Measurements from ENCODE around the gene NTM. TPM values are rescaled to one million over a fixed set of nuclear protein-coding genes. Genes with fewer than 3 reads are reported as not detected.

The NTM gene
- total and polyA plus RNA-seq, 2 of the 8 experiments (the other 6 are each of a cell fraction or from before 2014, with no cell fraction given), result 13.4 to 20.0 TPM

DNA sequence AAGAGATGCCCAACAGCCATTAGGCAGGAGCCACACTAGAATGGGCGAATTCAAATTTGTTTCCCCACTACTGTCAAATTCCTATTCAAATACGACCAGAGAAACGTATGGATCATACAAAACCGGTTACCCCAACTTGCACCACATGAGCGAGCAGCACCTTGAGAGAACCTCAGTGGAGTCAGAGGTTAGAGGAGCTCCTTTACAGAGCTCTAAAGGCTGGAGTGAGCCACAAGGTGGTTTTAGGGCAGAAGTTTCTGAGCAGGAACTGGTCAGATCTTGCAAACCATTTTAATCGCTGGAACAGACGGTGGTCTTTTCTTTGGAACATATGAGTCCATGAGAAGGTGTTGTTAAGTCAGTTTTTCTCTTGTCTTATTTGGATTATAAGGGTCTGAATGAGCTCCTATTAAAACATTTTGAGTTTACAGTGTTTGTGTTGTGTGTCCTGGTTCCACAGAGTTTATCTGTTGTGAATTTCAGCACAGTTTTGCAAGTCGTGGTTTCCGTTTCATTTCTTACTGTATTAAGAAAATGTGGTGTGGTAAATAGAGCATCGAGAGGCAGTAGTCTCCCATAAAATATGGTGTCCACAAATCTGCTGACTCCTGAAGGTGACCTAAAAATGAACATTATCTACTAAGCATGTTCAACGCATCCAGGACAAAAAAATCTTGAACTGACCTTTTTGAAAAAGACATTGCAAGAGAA, 471.7 kb downstream of the NTM start (continued):
- TF ChIP-seq, protein P1, sequence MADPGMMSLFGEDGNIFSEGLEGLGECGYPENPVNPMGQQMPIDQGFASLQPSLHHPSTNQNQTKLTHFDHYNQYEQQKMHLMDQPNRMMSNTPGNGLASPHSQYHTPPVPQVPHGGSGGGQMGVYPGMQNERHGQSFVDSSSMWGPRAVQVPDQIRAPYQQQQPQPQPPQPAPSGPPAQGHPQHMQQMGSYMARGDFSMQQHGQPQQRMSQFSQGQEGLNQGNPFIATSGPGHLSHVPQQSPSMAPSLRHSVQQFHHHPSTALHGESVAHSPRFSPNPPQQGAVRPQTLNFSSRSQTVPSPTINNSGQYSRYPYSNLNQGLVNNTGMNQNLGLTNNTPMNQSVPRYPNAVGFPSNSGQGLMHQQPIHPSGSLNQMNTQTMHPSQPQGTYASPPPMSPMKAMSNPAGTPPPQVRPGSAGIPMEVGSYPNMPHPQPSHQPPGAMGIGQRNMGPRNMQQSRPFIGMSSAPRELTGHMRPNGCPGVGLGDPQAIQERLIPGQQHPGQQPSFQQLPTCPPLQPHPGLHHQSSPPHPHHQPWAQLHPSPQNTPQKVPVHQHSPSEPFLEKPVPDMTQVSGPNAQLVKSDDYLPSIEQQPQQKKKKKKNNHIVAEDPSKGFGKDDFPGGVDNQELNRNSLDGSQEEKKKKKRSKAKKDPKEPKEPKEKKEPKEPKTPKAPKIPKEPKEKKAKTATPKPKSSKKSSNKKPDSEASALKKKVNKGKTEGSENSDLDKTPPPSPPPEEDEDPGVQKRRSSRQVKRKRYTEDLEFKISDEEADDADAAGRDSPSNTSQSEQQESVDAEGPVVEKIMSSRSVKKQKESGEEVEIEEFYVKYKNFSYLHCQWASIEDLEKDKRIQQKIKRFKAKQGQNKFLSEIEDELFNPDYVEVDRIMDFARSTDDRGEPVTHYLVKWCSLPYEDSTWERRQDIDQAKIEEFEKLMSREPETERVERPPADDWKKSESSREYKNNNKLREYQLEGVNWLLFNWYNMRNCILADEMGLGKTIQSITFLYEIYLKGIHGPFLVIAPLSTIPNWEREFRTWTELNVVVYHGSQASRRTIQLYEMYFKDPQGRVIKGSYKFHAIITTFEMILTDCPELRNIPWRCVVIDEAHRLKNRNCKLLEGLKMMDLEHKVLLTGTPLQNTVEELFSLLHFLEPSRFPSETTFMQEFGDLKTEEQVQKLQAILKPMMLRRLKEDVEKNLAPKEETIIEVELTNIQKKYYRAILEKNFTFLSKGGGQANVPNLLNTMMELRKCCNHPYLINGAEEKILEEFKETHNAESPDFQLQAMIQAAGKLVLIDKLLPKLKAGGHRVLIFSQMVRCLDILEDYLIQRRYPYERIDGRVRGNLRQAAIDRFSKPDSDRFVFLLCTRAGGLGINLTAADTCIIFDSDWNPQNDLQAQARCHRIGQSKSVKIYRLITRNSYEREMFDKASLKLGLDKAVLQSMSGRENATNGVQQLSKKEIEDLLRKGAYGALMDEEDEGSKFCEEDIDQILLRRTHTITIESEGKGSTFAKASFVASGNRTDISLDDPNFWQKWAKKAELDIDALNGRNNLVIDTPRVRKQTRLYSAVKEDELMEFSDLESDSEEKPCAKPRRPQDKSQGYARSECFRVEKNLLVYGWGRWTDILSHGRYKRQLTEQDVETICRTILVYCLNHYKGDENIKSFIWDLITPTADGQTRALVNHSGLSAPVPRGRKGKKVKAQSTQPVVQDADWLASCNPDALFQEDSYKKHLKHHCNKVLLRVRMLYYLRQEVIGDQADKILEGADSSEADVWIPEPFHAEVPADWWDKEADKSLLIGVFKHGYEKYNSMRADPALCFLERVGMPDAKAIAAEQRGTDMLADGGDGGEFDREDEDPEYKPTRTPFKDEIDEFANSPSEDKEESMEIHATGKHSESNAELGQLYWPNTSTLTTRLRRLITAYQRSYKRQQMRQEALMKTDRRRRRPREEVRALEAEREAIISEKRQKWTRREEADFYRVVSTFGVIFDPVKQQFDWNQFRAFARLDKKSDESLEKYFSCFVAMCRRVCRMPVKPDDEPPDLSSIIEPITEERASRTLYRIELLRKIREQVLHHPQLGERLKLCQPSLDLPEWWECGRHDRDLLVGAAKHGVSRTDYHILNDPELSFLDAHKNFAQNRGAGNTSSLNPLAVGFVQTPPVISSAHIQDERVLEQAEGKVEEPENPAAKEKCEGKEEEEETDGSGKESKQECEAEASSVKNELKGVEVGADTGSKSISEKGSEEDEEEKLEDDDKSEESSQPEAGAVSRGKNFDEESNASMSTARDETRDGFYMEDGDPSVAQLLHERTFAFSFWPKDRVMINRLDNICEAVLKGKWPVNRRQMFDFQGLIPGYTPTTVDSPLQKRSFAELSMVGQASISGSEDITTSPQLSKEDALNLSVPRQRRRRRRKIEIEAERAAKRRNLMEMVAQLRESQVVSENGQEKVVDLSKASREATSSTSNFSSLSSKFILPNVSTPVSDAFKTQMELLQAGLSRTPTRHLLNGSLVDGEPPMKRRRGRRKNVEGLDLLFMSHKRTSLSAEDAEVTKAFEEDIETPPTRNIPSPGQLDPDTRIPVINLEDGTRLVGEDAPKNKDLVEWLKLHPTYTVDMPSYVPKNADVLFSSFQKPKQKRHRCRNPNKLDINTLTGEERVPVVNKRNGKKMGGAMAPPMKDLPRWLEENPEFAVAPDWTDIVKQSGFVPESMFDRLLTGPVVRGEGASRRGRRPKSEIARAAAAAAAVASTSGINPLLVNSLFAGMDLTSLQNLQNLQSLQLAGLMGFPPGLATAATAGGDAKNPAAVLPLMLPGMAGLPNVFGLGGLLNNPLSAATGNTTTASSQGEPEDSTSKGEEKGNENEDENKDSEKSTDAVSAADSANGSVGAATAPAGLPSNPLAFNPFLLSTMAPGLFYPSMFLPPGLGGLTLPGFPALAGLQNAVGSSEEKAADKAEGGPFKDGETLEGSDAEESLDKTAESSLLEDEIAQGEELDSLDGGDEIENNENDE (IDR thresholded peaks at IDR 0.05; ENCODE audit: insufficient replicate concordance, low read length), result no peak
- TF ChIP-seq CHD1 (IDR thresholded peaks at IDR 0.05; ENCODE audit: low read depth, low read length) (no peak), POU5F1 (IDR thresholded peaks at IDR 0.05; ENCODE audit: low read depth, low read length) (no peak), FOSL1 (IDR thresholded peaks at IDR 0.05; ENCODE audit: insufficient read depth, low read depth, low read length) (no peak), TAF7 (optimal IDR thresholded peaks at IDR 0.05; ENCODE audit: borderline replicate concordance, low read depth, low read length) (no peak)
